GM23338 (cell line): ENCODE results near the gene C5orf47. TPM values are rescaled to one million over a fixed set of nuclear protein-coding genes. Genes with fewer than 3 reads are reported as not detected.

Source experiments
- ATAC-seq: fragments of 200-7000 bp; cut with Tn5 transposase; 3 replicates; pipeline ENCODE4 v1.9.1; 2020
- DNase-seq: peaks from one replicate; pipeline ENCODE4 v3.0.0-alpha.2; 2015; ENCODE audit warnings: low spot score
- H2AFZ ChIP-seq: fragments of 200-600 bp; sonication (generic); 2 replicates; pipeline ENCODE4 v1.8.0; 2016; ENCODE audit warnings: antibody characterized with exemption, mild to moderate bottlenecking, moderate library complexity
- H3F3A ChIP-seq: fragments of 200-600 bp; sonication (generic); replicated peaks from 2 replicates; pipeline ENCODE4 v1.8.0; 2017; ENCODE audit warnings: antibody characterized with exemption, mixed run types, low read depth
- H3K27ac ChIP-seq: fragments of 200-600 bp; sonication (generic); 2 replicates; pipeline ENCODE4 v1.6.1; 2016; ENCODE audit warnings: low read depth
- H3K27me3 ChIP-seq: fragments of 200-600 bp; sonication (generic); 2 replicates; pipeline ENCODE4 v1.8.0; 2016; ENCODE audit warnings: mild to moderate bottlenecking, mixed run types, moderate library complexity; ENCODE audit not compliant: insufficient read depth
- H3K36me3 ChIP-seq: fragments of 200-600 bp; sonication (generic); 2 replicates; pipeline ENCODE4 v1.8.0; 2016; ENCODE audit warnings: mild to moderate bottlenecking; ENCODE audit not compliant: insufficient read depth
- H3K4me1 ChIP-seq: fragments of 200-600 bp; sonication (generic); 2 replicates; pipeline ENCODE4 v1.8.0; 2016; ENCODE audit warnings: mild to moderate bottlenecking, moderate library complexity; ENCODE audit not compliant: insufficient read depth
- H3K4me2 ChIP-seq: fragments of 200-600 bp; sonication (generic); 2 replicates; pipeline ENCODE4 v1.7.1; 2017; ENCODE audit warnings: mixed run types
- H3K4me3 ChIP-seq: fragments of 200-600 bp; sonication (generic); 2 replicates; pipeline ENCODE4 v1.6.1; 2016; ENCODE audit warnings: mixed run types
- H3K79me2 ChIP-seq: fragments of 200-600 bp; sonication (generic); replicated peaks from 2 replicates; pipeline ENCODE4 v1.8.0; 2017; ENCODE audit warnings: mild to moderate bottlenecking; ENCODE audit not compliant: insufficient read depth
- H3K9me2 ChIP-seq: fragments of 200-600 bp; sonication (generic); 2 replicates; pipeline ENCODE4 v1.8.0; 2017; ENCODE audit not compliant: insufficient read depth
- H4K20me1 ChIP-seq: fragments of 200-600 bp; sonication (generic); replicated peaks from 2 replicates; pipeline ENCODE4 v1.8.0; 2017; ENCODE audit warnings: mild to moderate bottlenecking; ENCODE audit not compliant: insufficient read depth
- H3K27ac Mint-ChIP-seq: 2 replicates; pipeline ENCODE4 v1.8.0; 2020; ENCODE audit warnings: inconsistent platforms, mild to moderate bottlenecking, moderate library complexity, mixed read lengths
- H3K27me3 Mint-ChIP-seq: 3 replicates; pipeline ENCODE4 v1.8.0; 2022; ENCODE audit warnings: low read depth, mild to moderate bottlenecking, moderate library complexity, mixed read lengths, inconsistent platforms; ENCODE audit not compliant: insufficient read depth, poor library complexity
- H3K36me3 Mint-ChIP-seq: 3 replicates; pipeline ENCODE4 v1.8.0; 2021; ENCODE audit warnings: low read depth, mild to moderate bottlenecking, inconsistent platforms, moderate library complexity, mixed read lengths
- H3K4me1 Mint-ChIP-seq: 3 replicates; pipeline ENCODE4 v1.8.0; 2020; ENCODE audit warnings: mild to moderate bottlenecking, inconsistent platforms, mixed read lengths
- H3K4me3 Mint-ChIP-seq: 3 replicates; pipeline ENCODE4 v1.8.0; 2021; ENCODE audit warnings: moderate library complexity, mild to moderate bottlenecking, inconsistent platforms, mixed read lengths
- H3K9me3 Mint-ChIP-seq: 3 replicates; pipeline ENCODE4 v1.8.0; 2020; ENCODE audit warnings: moderate library complexity, mild to moderate bottlenecking, inconsistent platforms, mixed read lengths
- CREB1 ChIP-seq: fragments of 250-450 bp; sonication (Bioruptor Pico); IDR thresholded peaks from 2 replicates; pipeline ENCODE4 v1.5.0; 2020; ENCODE audit warnings: low read depth, mild to moderate bottlenecking, moderate library complexity
- CTCF ChIP-seq, 2 experiments: fragments of 200-600 bp in 1 of 2; sonication (generic) in 1 of 2; conservative IDR thresholded peaks; 2 replicates each; pipeline versions ENCODE4 v1.5.1 to v1.6.1; 2016 to 2017; ENCODE audit warnings: antibody characterized with exemption in 2 of 2, low read depth in 2 of 2, mild to moderate bottlenecking in 2 of 2, moderate library complexity in 1 of 2
- ETS1 ChIP-seq: IDR thresholded peaks from 2 replicates; pipeline ENCODE4 v1.6.1; 2016; ENCODE audit warnings: antibody characterized with exemption
- EZH2 ChIP-seq: fragments of 200-600 bp; sonication (generic); IDR thresholded peaks from one replicate; pipeline ENCODE4 v1.8.0; 2017; ENCODE audit warnings: antibody characterized with exemption, mild to moderate bottlenecking, low read depth; ENCODE audit not compliant: unreplicated experiment
- EZH2phosphoT487 ChIP-seq: fragments of 200-600 bp; sonication (generic); IDR thresholded peaks from one replicate; pipeline ENCODE4 v1.8.1; 2018; ENCODE audit warnings: antibody characterized with exemption; ENCODE audit not compliant: unreplicated experiment
- JUNB ChIP-seq: IDR thresholded peaks from one replicate; pipeline ENCODE4 v1.6.1; 2016; ENCODE audit warnings: antibody characterized with exemption; ENCODE audit not compliant: unreplicated experiment
- NANOG ChIP-seq: IDR thresholded peaks from 2 replicates; pipeline ENCODE4 v1.6.1; 2016; ENCODE audit warnings: antibody characterized with exemption, borderline replicate concordance
- POLR2AphosphoS5 ChIP-seq: IDR thresholded peaks from 2 replicates; pipeline ENCODE4 v1.6.1; 2016; ENCODE audit warnings: antibody characterized with exemption, low read depth
- REST ChIP-seq: IDR thresholded peaks from one replicate; pipeline ENCODE4 v1.6.1; 2018; ENCODE audit warnings: antibody characterized with exemption; ENCODE audit not compliant: unreplicated experiment
- STAT1 ChIP-seq: IDR thresholded peaks from one replicate; pipeline ENCODE4 v1.6.1; 2016; ENCODE audit warnings: antibody characterized with exemption; ENCODE audit not compliant: unreplicated experiment
- ZNF114 ChIP-seq: fragments of 250-450 bp; sonication (Bioruptor Pico); IDR thresholded peaks from 2 replicates; pipeline ENCODE4 v1.5.0; 2020; ENCODE audit warnings: mild to moderate bottlenecking, moderate library complexity
- ZNF331 ChIP-seq: fragments of 250-450 bp; sonication (Bioruptor Pico); IDR thresholded peaks from 2 replicates; pipeline ENCODE4 v1.5.0; 2020; ENCODE audit warnings: low read depth, mild to moderate bottlenecking, moderate library complexity
- ZNF462 ChIP-seq: fragments of 250-450 bp; sonication (Bioruptor Pico); IDR thresholded peaks from 2 replicates; pipeline ENCODE4 v1.5.0; 2020; ENCODE audit warnings: mild to moderate bottlenecking, moderate library complexity
- polyA plus RNA-seq: library from polyadenylated mRNA; unstranded; fragments of >200 nt; fragmentation: Nextera tagmentation; extraction: Ambion mirVana; gene quantifications from 2 replicates; pipeline ENCODE4 v1.2.1, GENCODE V29; 2016
- total RNA-seq: library from RNA; depleted of rRNA; stranded (reverse); fragments of >200 nt; shearing (Covaris generic); gene quantifications from 2 replicates; pipeline ENCODE4 v1.2.3, GENCODE V29; 2014

Gene C5orf47
- total and polyA plus RNA-seq, 2 experiments from 2014 or later = 0.63 to 1.1 TPM

- TF ChIP-seq CREB1 (CRISPR knock-in tag) (no peak), EZH2phosphoT487 (no peak), NANOG (no peak), ZNF114 (no peak), JUNB (no peak)
These were observed 57.6 kb downstream of the C5orf47 start (continued) for GRCh38 chr5:174046558-174046957.

- H3F3A ChIP-seq = no peaks in the 10 kb centered on the region
- peaks cover 6% of the 10 kb centered on the region; the same call in 2 of the 3 replicates for H3K4me1 Mint-ChIP-seq
- no peaks in the 10 kb centered on the region for H3K79me2 ChIP-seq
- H3K4me3 ChIP-seq = no peak overlapping the region
- peaks cover 9% of the 10 kb centered on the region for H3K27me3 Mint-ChIP-seq
- H3K4me3 Mint-ChIP-seq = no peak overlapping the region
- H3K9me2 ChIP-seq = no peaks in the 10 kb centered on the region
- no peak for DNase-seq
- no peak overlapping the region for H3K27ac Mint-ChIP-seq
- TF ChIP-seq ETS1 = no peak
- no peak for TF ChIP-seq NANOG
- TF ChIP-seq REST = no peak
- TF ChIP-seq ZNF462 = no peak
- no peak for TF ChIP-seq ZNF331 (CRISPR knock-in tag)
- TF ChIP-seq CREB1 (CRISPR knock-in tag) = no peak
- no peak for TF ChIP-seq EZH2
- no peak for TF ChIP-seq JUNB
- no peak for TF ChIP-seq POLR2AphosphoS5
- no peak for TF ChIP-seq STAT1
- no peak for TF ChIP-seq CTCF (conservative IDR thresholded peaks at IDR 0.05; ENCODE audit: low read depth in 2 of 2)
- H3K27me3 ChIP-seq = no peaks in the 10 kb centered on the region
- no peaks in the 10 kb centered on the region for H3K9me3 Mint-ChIP-seq
- H2AFZ ChIP-seq = no peak overlapping the region
- no peak for ATAC-seq
- no peaks in the 10 kb centered on the region for H3K36me3 Mint-ChIP-seq
- H3K4me2 ChIP-seq = no peak overlapping the region
- no peaks in the 10 kb centered on the region for H3K36me3 ChIP-seq
- no peak overlapping the region for H3K27ac ChIP-seq
- no peaks in the 10 kb centered on the region for H3K4me1 ChIP-seq
- H4K20me1 ChIP-seq = no peaks in the 10 kb centered on the region; the same call in 1 of the 2 replicates
These were observed 58.6 kb downstream of the C5orf47 start for GRCh38 chr5:174047472-174048099.
